Measurements from ENCODE around the gene TASL. TPM values are rescaled to one million over a fixed set of nuclear protein-coding genes. Genes with fewer than 3 reads are reported as not detected.
"Not testable (repeated sequence)": the region's sequence is repeated elsewhere in the genome, so short reads cannot be mapped to it uniquely, and the experiment has no call there.

Gene TASL
- total RNA-seq, 1 experiment from 2014 or later: not detected

- Histone ChIP-seq H3K4me3 (ENCODE audit: low read depth, low read length, poor library complexity, severe bottlenecking) (no peak overlapping the region), H3K36me3 (ENCODE audit: insufficient read depth, low read length, poor library complexity, severe bottlenecking) (no peaks in the 10 kb centered on the region), H3K27me3 (replicated peaks; ENCODE audit: insufficient read depth, low read depth, low read length, poor library complexity) (no peaks in the 10 kb centered on the region), H3K9me3 (ENCODE audit: low read depth, low read length, poor library complexity, severe bottlenecking) (no peaks in the 10 kb centered on the region), H3K27ac (ENCODE audit: low read depth, low read length, poor library complexity, severe bottlenecking) (no peak overlapping the region), H3K4me1 (ENCODE audit: insufficient read depth, low read length, poor library complexity, severe bottlenecking) (no peaks in the 10 kb centered on the region)
- peak; percentile 69 for DNase-seq (ENCODE audit: low spot score)
- ChIA-PET POLR2A (ENCODE audit: low non-redundant PET) (no interaction called here), CTCF (no interaction called here)
- intact Hi-C loops (cut with micrococcal nuclease; ENCODE audit: unreplicated experiment): no loop called here
- TF ChIP-seq, protein P1, sequence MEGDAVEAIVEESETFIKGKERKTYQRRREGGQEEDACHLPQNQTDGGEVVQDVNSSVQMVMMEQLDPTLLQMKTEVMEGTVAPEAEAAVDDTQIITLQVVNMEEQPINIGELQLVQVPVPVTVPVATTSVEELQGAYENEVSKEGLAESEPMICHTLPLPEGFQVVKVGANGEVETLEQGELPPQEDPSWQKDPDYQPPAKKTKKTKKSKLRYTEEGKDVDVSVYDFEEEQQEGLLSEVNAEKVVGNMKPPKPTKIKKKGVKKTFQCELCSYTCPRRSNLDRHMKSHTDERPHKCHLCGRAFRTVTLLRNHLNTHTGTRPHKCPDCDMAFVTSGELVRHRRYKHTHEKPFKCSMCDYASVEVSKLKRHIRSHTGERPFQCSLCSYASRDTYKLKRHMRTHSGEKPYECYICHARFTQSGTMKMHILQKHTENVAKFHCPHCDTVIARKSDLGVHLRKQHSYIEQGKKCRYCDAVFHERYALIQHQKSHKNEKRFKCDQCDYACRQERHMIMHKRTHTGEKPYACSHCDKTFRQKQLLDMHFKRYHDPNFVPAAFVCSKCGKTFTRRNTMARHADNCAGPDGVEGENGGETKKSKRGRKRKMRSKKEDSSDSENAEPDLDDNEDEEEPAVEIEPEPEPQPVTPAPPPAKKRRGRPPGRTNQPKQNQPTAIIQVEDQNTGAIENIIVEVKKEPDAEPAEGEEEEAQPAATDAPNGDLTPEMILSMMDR (conservative IDR thresholded peaks at IDR 0.05; ENCODE audit: low read depth, low read length): no peak
- no peak for TF ChIP-seq EZH2 (IDR thresholded peaks at IDR 0.05; ENCODE audit: borderline replicate concordance, low read depth, low read length, poor library complexity, severe bottlenecking)
- no TSS peak for BruUV-seq (replicated peaks)
Measured at GRCh38 chrX:30568136-30568535, 9.4 kb downstream of the TASL start.

- DNase-seq (ENCODE audit: low spot score); H3K27me3 ChIP-seq (replicated peaks; ENCODE audit: insufficient read depth, low read depth, low read length, poor library complexity); CTCF ChIA-PET; H3K36me3 ChIP-seq (ENCODE audit: insufficient read depth, low read length, poor library complexity, severe bottlenecking); H3K27ac ChIP-seq (ENCODE audit: low read depth, low read length, poor library complexity, severe bottlenecking); intact Hi-C loops (cut with micrococcal nuclease; ENCODE audit: unreplicated experiment); H3K4me1 ChIP-seq (ENCODE audit: insufficient read depth, low read length, poor library complexity, severe bottlenecking); H3K4me3 ChIP-seq (ENCODE audit: low read depth, low read length, poor library complexity, severe bottlenecking); H3K9me3 ChIP-seq (ENCODE audit: low read depth, low read length, poor library complexity, severe bottlenecking); BruUV-seq (replicated peaks); POLR2A ChIA-PET (ENCODE audit: low non-redundant PET): not testable (repeated sequence)
Measured at GRCh38 chrX:30563070-30563469, 14.5 kb downstream of the TASL start.

GRCh38 chrX:30561191-30561590 is 16.4 kb downstream of the TASL start:
- no TSS peak for BruUV-seq (replicated peaks)
- no peak overlapping the region for H3K4me3 ChIP-seq (ENCODE audit: low read depth, low read length, poor library complexity, severe bottlenecking)
- no peaks in the 10 kb centered on the region for H3K4me1 ChIP-seq (ENCODE audit: insufficient read depth, low read length, poor library complexity, severe bottlenecking)
- CTCF ChIA-PET: no interaction called here
- no peak for TF ChIP-seq EZH2 (IDR thresholded peaks at IDR 0.05; ENCODE audit: borderline replicate concordance, low read depth, low read length, poor library complexity, severe bottlenecking)
- TF ChIP-seq, protein P1 (conservative IDR thresholded peaks at IDR 0.05; ENCODE audit: low read depth, low read length): no peak
- H3K9me3 ChIP-seq (ENCODE audit: low read depth, low read length, poor library complexity, severe bottlenecking): no peaks in the 10 kb centered on the region
- H3K27me3 ChIP-seq (replicated peaks; ENCODE audit: insufficient read depth, low read depth, low read length, poor library complexity): no peaks in the 10 kb centered on the region
- no peak overlapping the region for H3K27ac ChIP-seq (ENCODE audit: low read depth, low read length, poor library complexity, severe bottlenecking)
- no peak for DNase-seq (ENCODE audit: low spot score)
- intact Hi-C loops (cut with micrococcal nuclease; ENCODE audit: unreplicated experiment): no loop called here
- POLR2A ChIA-PET (ENCODE audit: low non-redundant PET): no interaction called here
- H3K36me3 ChIP-seq (ENCODE audit: insufficient read depth, low read length, poor library complexity, severe bottlenecking): no peaks in the 10 kb centered on the region

GRCh38 chrX:30538271-30538670 is 39.3 kb downstream of the TASL start:
- no peaks in the 10 kb centered on the region for H3K4me1 ChIP-seq (ENCODE audit: insufficient read depth, low read length, poor library complexity, severe bottlenecking)
- H3K36me3 ChIP-seq (ENCODE audit: insufficient read depth, low read length, poor library complexity, severe bottlenecking): no peaks in the 10 kb centered on the region
- no peaks in the 10 kb centered on the region for H3K9me3 ChIP-seq (ENCODE audit: low read depth, low read length, poor library complexity, severe bottlenecking)
- POLR2A ChIA-PET (ENCODE audit: low non-redundant PET): no interaction called here
- peak; percentile 11 for DNase-seq (ENCODE audit: low spot score)
- H3K4me3 ChIP-seq (ENCODE audit: low read depth, low read length, poor library complexity, severe bottlenecking): no peak overlapping the region
- no TSS peak for BruUV-seq (replicated peaks)
- H3K27me3 ChIP-seq (replicated peaks; ENCODE audit: insufficient read depth, low read depth, low read length, poor library complexity): no peaks in the 10 kb centered on the region
- TF ChIP-seq EZH2 (IDR thresholded peaks at IDR 0.05; ENCODE audit: borderline replicate concordance, low read depth, low read length, poor library complexity, severe bottlenecking): no peak
- TF ChIP-seq, protein P1 (conservative IDR thresholded peaks at IDR 0.05; ENCODE audit: low read depth, low read length): no peak
- H3K27ac ChIP-seq (ENCODE audit: low read depth, low read length, poor library complexity, severe bottlenecking): no peak overlapping the region
- intact Hi-C loops (cut with micrococcal nuclease; ENCODE audit: unreplicated experiment): no loop called here
- CTCF ChIA-PET: no interaction called here

Data from A673 (cell line).